ENCODE measurements around the gene FOXL1.

The FOXL1 gene

GRCh38 chr16:86578061-86578599 lies at the start of gene FOXL1:
Gene FOXL1 (plus strand): TSS chr16:86578549. CDS start chr16:86578724, 175 bp downstream.
- peak; percentile 92 for DNase-seq (ENCODE audit: low read depth)

GRCh38 chr16:86529160-86529559 lies 49.2 kb upstream of the FOXL1 start:
- peak; percentile 45 for DNase-seq (ENCODE audit: low read depth)

- DNase-seq (ENCODE audit: low read depth) = no peak
Measured at GRCh38 chr16:86530251-86531190, 47.8 kb upstream of the FOXL1 start.

GRCh38 chr16:86531191-86531545 lies 47.2 kb upstream of the FOXL1 start:
- DNase-seq (ENCODE audit: low read depth) = no peak

GRCh38 chr16:86531641-86532525 lies 46.5 kb upstream of the FOXL1 start:
- DNase-seq (ENCODE audit: low read depth) = no peak

GRCh38 chr16:86532526-86532815 lies 45.9 kb upstream of the FOXL1 start:
- no peak for DNase-seq (ENCODE audit: low read depth)

- no peak for DNase-seq (ENCODE audit: low read depth)
Measured at GRCh38 chr16:86533076-86533475, 45.3 kb upstream of the FOXL1 start.

GRCh38 chr16:86533767-86534351 lies 44.5 kb upstream of the FOXL1 start:
- DNase-seq (ENCODE audit: low read depth) = no peak

- DNase-seq (ENCODE audit: low read depth) = no peak
Measured at GRCh38 chr16:86534779-86535615, 43.4 kb upstream of the FOXL1 start.

- no peak for DNase-seq (ENCODE audit: low read depth)
Measured at GRCh38 chr16:86536621-86537020, 41.7 kb upstream of the FOXL1 start.

- DNase-seq (ENCODE audit: low read depth) = no peak
Measured at GRCh38 chr16:86537486-86537885, 40.9 kb upstream of the FOXL1 start.

GRCh38 chr16:86538196-86538780 lies 40.1 kb upstream of the FOXL1 start:
- no peak for DNase-seq (ENCODE audit: low read depth)

- no peak for DNase-seq (ENCODE audit: low read depth)
Measured at GRCh38 chr16:86540894-86541293, 37.5 kb upstream of the FOXL1 start.

- no peak for DNase-seq (ENCODE audit: low read depth)
Measured at GRCh38 chr16:86541560-86541959, 36.8 kb upstream of the FOXL1 start.

GRCh38 chr16:86542756-86543750 lies 35.3 kb upstream of the FOXL1 start:
- no peak for DNase-seq (ENCODE audit: low read depth)

- DNase-seq (ENCODE audit: low read depth) = no peak
Measured at GRCh38 chr16:86545481-86545880, 32.9 kb upstream of the FOXL1 start.

GRCh38 chr16:86545954-86546637 lies 32.3 kb upstream of the FOXL1 start:
- no peak for DNase-seq (ENCODE audit: low read depth)

- DNase-seq (ENCODE audit: low read depth) = no peak
Measured at GRCh38 chr16:86546638-86547013, 31.7 kb upstream of the FOXL1 start.

- DNase-seq (ENCODE audit: low read depth) = no peak
Measured at GRCh38 chr16:86547286-86547685, 31.1 kb upstream of the FOXL1 start.
